ENCODE measurements around the gene CABP2. TPM values are rescaled to one million over a fixed set of nuclear protein-coding genes. Genes with fewer than 3 reads are reported as not detected.
"Not testable (repeated sequence)": the region's sequence is repeated elsewhere in the genome, so short reads cannot be mapped to it uniquely, and the experiment has no call there.

CABP2 gene
- total RNA-seq, 1 donor from 2014 or later = not detected

DNA sequence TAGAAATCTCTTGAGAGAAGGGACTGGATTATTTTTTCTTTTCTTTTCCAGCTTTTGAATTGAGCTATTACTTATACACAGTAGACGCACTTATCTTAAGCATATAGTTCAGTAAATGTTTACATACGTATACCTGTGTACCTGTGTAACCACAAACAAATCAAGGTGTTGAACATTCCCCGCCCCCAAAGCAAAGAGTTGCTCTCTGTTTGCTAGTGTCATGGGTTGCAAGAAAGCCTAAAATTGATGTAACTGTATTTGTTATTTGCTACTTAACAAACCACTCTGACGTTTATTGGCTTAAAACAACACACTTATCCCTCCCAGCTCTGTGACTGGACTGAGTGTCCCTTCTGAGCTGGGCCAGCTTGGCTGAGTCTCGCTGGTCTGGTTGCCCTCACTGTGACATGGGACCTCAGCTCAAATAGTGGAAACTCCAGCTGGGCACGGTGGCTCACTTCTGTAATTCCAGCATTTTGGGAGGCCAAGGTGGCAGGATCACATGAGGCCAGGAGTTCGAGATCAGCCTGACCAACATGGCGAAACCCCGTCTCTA, 25.4 kb upstream of the CABP2 start:
- no peak overlapping the region for H3K4me3 ChIP-seq (ENCODE audit: low read depth, low read length)
- TF ChIP-seq, protein P1, sequence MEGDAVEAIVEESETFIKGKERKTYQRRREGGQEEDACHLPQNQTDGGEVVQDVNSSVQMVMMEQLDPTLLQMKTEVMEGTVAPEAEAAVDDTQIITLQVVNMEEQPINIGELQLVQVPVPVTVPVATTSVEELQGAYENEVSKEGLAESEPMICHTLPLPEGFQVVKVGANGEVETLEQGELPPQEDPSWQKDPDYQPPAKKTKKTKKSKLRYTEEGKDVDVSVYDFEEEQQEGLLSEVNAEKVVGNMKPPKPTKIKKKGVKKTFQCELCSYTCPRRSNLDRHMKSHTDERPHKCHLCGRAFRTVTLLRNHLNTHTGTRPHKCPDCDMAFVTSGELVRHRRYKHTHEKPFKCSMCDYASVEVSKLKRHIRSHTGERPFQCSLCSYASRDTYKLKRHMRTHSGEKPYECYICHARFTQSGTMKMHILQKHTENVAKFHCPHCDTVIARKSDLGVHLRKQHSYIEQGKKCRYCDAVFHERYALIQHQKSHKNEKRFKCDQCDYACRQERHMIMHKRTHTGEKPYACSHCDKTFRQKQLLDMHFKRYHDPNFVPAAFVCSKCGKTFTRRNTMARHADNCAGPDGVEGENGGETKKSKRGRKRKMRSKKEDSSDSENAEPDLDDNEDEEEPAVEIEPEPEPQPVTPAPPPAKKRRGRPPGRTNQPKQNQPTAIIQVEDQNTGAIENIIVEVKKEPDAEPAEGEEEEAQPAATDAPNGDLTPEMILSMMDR (IDR thresholded peaks at IDR 0.05; ENCODE audit: insufficient read depth, low read length, severe bottlenecking) = no peak
- DNase-seq (ENCODE audit: low read depth) (no peak), FAIRE-seq (no peak)
- H3K36me3 ChIP-seq (ENCODE audit: control insufficient read depth, insufficient read depth, low read length) = no peaks in the 10 kb centered on the region
- no peaks in the 10 kb centered on the region for H3K27me3 ChIP-seq (ENCODE audit: control insufficient read depth, insufficient read depth, low read length)

DNA sequence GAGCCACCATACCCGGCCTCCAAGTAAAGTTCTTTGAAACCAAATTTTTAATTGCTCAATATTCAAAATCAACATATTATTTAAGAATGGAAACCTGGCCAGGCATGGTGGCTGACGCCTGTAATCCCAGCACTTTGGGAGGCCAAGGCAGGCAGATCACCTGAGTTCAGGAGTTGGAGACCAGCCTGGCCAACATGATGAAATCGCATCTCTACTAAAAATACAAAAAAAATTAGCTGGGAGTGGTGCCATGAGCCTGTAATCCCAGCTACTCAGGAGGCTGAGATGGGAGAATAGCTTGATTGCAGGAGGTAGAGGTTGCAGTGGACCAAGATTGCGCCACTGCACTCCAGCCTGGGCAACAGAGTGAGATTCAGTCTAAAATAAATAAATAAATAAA, 24.9 kb upstream of the CABP2 start:
- not testable (repeated sequence) for FAIRE-seq; H3K27me3 ChIP-seq (ENCODE audit: control insufficient read depth, insufficient read depth, low read length); DNase-seq (ENCODE audit: low read depth); H3K4me3 ChIP-seq (ENCODE audit: low read depth, low read length); H3K36me3 ChIP-seq (ENCODE audit: control insufficient read depth, insufficient read depth, low read length)

DNA sequence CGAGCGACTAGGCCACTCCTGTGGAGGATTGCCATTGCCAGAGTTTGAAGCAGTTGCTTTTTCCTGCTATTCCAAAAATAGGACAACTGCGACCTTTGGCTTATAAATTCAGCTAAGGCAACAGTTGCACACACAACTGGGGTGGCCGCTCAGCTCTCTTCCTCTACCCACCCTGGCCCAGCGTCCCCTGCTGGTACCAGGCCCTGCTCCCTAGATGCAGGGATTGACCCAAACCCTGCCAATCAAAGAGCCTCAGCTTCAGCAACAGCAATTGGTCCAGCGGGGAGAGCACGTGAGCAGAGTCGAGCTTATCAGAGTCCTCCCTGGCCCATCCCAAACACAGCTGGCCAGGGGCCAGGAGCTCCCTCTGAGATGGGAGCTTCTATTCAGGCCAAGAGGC, 22.0 kb upstream of the CABP2 start:
- Histone ChIP-seq H3K36me3 (ENCODE audit: control insufficient read depth, insufficient read depth, low read length) (no peaks in the 10 kb centered on the region), H3K27me3 (ENCODE audit: control insufficient read depth, insufficient read depth, low read length) (no peaks in the 10 kb centered on the region), H3K4me3 (ENCODE audit: low read depth, low read length) (no peak overlapping the region)
- DNase-seq (ENCODE audit: low read depth) (no peak), FAIRE-seq (no peak)
- TF ChIP-seq, protein P1 (IDR thresholded peaks at IDR 0.05; ENCODE audit: insufficient read depth, low read length, severe bottlenecking) = no peak

DNA sequence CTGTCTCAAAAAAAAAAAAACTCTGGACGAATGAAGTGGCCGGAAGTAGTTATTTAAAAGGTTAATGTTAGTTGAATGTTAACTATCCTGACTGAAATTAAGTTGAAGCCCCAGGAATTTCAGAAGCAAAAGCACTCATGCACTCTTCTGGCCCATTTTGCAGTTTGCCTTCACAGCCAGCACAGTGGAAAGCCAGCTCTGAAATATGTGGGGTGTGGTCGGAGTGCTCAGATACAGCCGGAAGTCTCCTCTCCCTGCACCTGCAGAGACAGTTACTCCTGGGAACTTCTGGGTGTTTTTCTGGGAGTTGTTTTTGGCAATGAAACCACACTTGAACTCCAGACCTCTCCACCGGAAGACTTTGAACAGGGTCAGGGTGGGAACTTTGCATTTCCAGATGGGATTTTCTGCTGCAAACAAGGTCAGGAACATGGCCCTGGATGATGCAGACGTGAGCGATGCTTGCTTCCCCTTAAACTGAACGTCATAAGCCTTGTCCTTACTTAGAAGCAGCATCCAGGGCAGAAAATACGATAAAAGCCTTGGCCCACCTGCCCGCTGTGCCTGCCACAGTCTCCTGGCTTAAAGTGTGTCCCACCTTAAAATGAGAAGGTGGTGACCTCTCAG, 21.5 kb upstream of the CABP2 start:
- H3K36me3 ChIP-seq (ENCODE audit: control insufficient read depth, insufficient read depth, low read length) = no peaks in the 10 kb centered on the region
- H3K27me3 ChIP-seq (ENCODE audit: control insufficient read depth, insufficient read depth, low read length) = no peaks in the 10 kb centered on the region
- DNase-seq (ENCODE audit: low read depth) (no peak), FAIRE-seq (no peak)
- H3K4me3 ChIP-seq (ENCODE audit: low read depth, low read length) = no peak overlapping the region
- TF ChIP-seq, protein P1 (IDR thresholded peaks at IDR 0.05; ENCODE audit: insufficient read depth, low read length, severe bottlenecking) = no peak

DNA sequence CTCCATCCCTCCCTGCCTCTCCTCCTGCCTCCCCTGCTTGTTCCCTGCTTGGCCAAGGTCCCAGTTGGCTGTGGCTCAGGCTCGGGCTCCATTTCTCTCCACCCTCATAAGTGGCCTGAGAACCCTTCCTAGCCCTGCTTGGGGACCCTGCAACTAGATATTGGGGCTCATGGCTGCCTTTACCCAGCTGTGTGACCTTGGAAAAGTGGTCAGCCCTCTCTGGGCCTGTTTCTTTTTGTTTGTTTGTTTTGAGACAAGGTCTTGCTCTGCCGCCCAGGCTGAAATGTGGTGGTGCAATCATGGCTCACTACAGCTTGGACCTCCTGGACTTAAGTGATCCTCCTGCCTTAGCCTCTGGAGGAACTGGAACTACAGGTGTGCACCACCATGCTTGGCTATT, 20.3 kb upstream of the CABP2 start:
- TF ChIP-seq, protein P1 (IDR thresholded peaks at IDR 0.05; ENCODE audit: insufficient read depth, low read length, severe bottlenecking) = no peak
- DNase-seq (ENCODE audit: low read depth) (no peak), FAIRE-seq (no peak)

DNA sequence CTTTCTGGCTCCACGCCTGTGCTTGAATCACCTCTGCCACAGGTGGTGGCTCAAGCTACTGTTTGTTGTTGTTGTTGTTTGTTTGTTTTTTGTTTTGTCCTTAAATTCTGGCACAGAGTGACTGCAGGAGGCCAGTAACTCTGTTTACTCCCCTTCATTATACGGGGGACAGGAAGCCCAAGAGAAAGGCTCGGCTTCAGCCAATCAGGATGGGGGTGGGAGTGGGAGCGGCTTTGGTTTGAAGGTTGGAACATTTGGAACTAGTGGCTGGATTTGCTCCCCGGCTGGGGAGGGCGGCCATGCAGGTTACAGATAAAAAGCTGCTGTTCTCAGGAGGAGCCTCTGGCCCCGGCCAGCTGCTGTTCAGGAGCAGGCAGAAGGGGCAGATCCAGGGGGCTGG, 19.7 kb upstream of the CABP2 start:
- Histone ChIP-seq H3K4me3 (ENCODE audit: low read depth, low read length) (no peak overlapping the region), H3K36me3 (ENCODE audit: control insufficient read depth, insufficient read depth, low read length) (no peaks in the 10 kb centered on the region), H3K27me3 (ENCODE audit: control insufficient read depth, insufficient read depth, low read length) (no peaks in the 10 kb centered on the region)
- FAIRE-seq (no peak), DNase-seq (ENCODE audit: low read depth) (no peak)
- TF ChIP-seq, protein P1 (IDR thresholded peaks at IDR 0.05; ENCODE audit: insufficient read depth, low read length, severe bottlenecking) = no peak

More for the DNA sequence above, 20.3 kb upstream of the CABP2 start:
- H3K27me3 ChIP-seq (ENCODE audit: control insufficient read depth, insufficient read depth, low read length) = no peaks in the 10 kb centered on the region
- H3K36me3 ChIP-seq (ENCODE audit: control insufficient read depth, insufficient read depth, low read length) = no peaks in the 10 kb centered on the region
- H3K4me3 ChIP-seq (ENCODE audit: low read depth, low read length) = no peak overlapping the region
